Upper lobe of left lung (tissue), 4 donors: ENCODE measurements around the gene SNX5.

Source experiments
- EP300 ChIP-seq, 4 donors: sonication (generic); formaldehyde crosslinking; IDR thresholded peaks; one replicate each; pipeline ENCODE4 v1.5.1; 2017; ENCODE audit warnings: antibody characterized with exemption in 4 of 4, control low read depth in 2 of 4
- POLR2A ChIP-seq, 4 donors: fragments of 450-650 bp; IDR thresholded peaks; one replicate each; pipeline ENCODE4 v1.5.1; 2016 to 2017; ENCODE audit warnings: antibody characterized with exemption in 4 of 4, mild to moderate bottlenecking in 2 of 4
- POLR2AphosphoS5 ChIP-seq, 2 donors: sonication (generic); formaldehyde crosslinking; IDR thresholded peaks; one replicate each; pipeline ENCODE4 v1.5.1; 2017; ENCODE audit warnings: antibody characterized with exemption in 2 of 2
- TF ChIP-seq, protein P1 (sequence below), 6 experiments: fragments of 450-650 bp in 4 of 6; fragments of 200-600 bp in 2 of 6; sonication (generic) in 2 of 6; IDR thresholded peaks; one replicate each; pipeline ENCODE4 v1.5.1; 2016 to 2019; ENCODE audit warnings: antibody characterized with exemption in 6 of 6

GRCh38 chr20:17936286-17936760 lies 32.3 kb downstream of the SNX5 start:
- TF ChIP-seq, protein P1, sequence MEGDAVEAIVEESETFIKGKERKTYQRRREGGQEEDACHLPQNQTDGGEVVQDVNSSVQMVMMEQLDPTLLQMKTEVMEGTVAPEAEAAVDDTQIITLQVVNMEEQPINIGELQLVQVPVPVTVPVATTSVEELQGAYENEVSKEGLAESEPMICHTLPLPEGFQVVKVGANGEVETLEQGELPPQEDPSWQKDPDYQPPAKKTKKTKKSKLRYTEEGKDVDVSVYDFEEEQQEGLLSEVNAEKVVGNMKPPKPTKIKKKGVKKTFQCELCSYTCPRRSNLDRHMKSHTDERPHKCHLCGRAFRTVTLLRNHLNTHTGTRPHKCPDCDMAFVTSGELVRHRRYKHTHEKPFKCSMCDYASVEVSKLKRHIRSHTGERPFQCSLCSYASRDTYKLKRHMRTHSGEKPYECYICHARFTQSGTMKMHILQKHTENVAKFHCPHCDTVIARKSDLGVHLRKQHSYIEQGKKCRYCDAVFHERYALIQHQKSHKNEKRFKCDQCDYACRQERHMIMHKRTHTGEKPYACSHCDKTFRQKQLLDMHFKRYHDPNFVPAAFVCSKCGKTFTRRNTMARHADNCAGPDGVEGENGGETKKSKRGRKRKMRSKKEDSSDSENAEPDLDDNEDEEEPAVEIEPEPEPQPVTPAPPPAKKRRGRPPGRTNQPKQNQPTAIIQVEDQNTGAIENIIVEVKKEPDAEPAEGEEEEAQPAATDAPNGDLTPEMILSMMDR (IDR thresholded peaks at IDR 0.05): no peak
- TF ChIP-seq POLR2AphosphoS5 (IDR thresholded peaks at IDR 0.05): no peak
- TF ChIP-seq POLR2A (IDR thresholded peaks at IDR 0.05): no peak
- no peak for TF ChIP-seq EP300 (IDR thresholded peaks at IDR 0.05)
